ENCODE data around the gene DEPDC7. TPM values are rescaled to one million over a fixed set of nuclear protein-coding genes. Genes with fewer than 3 reads are reported as not detected.

DEPDC7 gene
- total and polyA plus RNA-seq, 2 of the 13 experiments (the other 11 are each of a cell fraction or from before 2014, with no cell fraction given), result 17.3 to 33.3 TPM

GRCh38 chr11:33001751-33002542 lies 13.7 kb upstream of the DEPDC7 start (continued):
- TF ChIP-seq ZNF691 (CRISPR knock-in tag; IDR thresholded peaks at IDR 0.05; ENCODE audit: borderline replicate concordance, low read depth), result no peak

- CTCF ChIA-PET (ENCODE audit: low intra/inter-chr PET ratio, low total read pairs), result no interaction called here
- no peak for DNase-seq (ENCODE audit: low spot score)
- POLR2A ChIA-PET, result no interaction called here
- no peaks in the 10 kb centered on the region for H4K20me1 ChIP-seq (ENCODE audit: insufficient read depth, low read length)
- H3K4me3 ChIP-seq (replicated peaks in 1 of 3; ENCODE audit: insufficient read depth in 1 of 3, low read depth in 2 of 3, low read length in 3 of 3), result no peak overlapping the region
- no peak overlapping the region for H2AFZ ChIP-seq (ENCODE audit: low read length)
- H3K9me3 ChIP-seq (ENCODE audit: low read length), result no peaks in the 10 kb centered on the region
- no peaks in the 10 kb centered on the region for H3K27me3 ChIP-seq (ENCODE audit: control insufficient read depth in 1 of 2, insufficient read depth in 2 of 2, low read length in 2 of 2)
- no peak overlapping the region for H3K9ac ChIP-seq (ENCODE audit: insufficient read depth, low read depth, low read length)
- WGBS (ENCODE audit: low lambda C conversion rate), result 9% methylated on average over 2 of the region's 2 CpGs
- no peak overlapping the region for H3K4me2 ChIP-seq (ENCODE audit: low read depth, low read length)
- H3K4me1 ChIP-seq (ENCODE audit: insufficient read depth, low read length), result peaks cover 11% of the 10 kb centered on the region; the same call in 1 of the 2 replicates
- intact Hi-C loops (cut with micrococcal nuclease; ENCODE audit: unreplicated experiment) (no loop called here), in situ Hi-C loops (cut with HindIII; ENCODE audit: extremely low pct_ligation_motif_present, low pct_unique_long_range_greater_than_20kb) (no loop called here)
- no peaks in the 10 kb centered on the region for H3K79me2 ChIP-seq (ENCODE audit: insufficient read depth, low read length)
- no peak for TF ChIP-seq POGZ (CRISPR knock-in tag; IDR thresholded peaks at IDR 0.05)
- no peak for TF ChIP-seq PRDM4 (CRISPR knock-in tag; IDR thresholded peaks at IDR 0.05; ENCODE audit: borderline replicate concordance)
- no peak for TF ChIP-seq CSRNP1 (CRISPR knock-in tag; IDR thresholded peaks at IDR 0.05)
- TF ChIP-seq ATAD3A (CRISPR knock-in tag; IDR thresholded peaks at IDR 0.05), result no peak
- TF ChIP-seq SP2 (CRISPR knock-in tag; IDR thresholded peaks at IDR 0.05), result no peak
- TF ChIP-seq ATM (IDR thresholded peaks at IDR 0.05; ENCODE audit: borderline replicate concordance), result no peak
- TF ChIP-seq ZMYM4 (CRISPR knock-in tag; IDR thresholded peaks at IDR 0.05), result no peak
- BruUV-seq (replicated peaks), result no TSS peak
- H3K36me3 ChIP-seq (replicated peaks in 1 of 2; ENCODE audit: control insufficient read depth in 1 of 2, insufficient read depth in 2 of 2, low read length in 2 of 2), result no peaks in the 10 kb centered on the region
- no peak for FAIRE-seq
- H3K27ac ChIP-seq (ENCODE audit: extremely low read length, insufficient read depth, low read length), result no peak overlapping the region
- no peak for ATAC-seq
These were observed 10.5 kb upstream of the DEPDC7 start for GRCh38 chr11:33005175-33005574.
